Naive thymus-derived CD8-positive, alpha-beta T cell (primary cell): Measurements from ENCODE around the gene KIF27. TPM values are rescaled to one million over a fixed set of nuclear protein-coding genes. Genes with fewer than 3 reads are reported as not detected.
"Not testable (repeated sequence)": the region's sequence is repeated elsewhere in the genome, so short reads cannot be mapped to it uniquely, and the experiment has no call there.

Experiments
- ATAC-seq, 2 donors: fragments of 150-1000 bp; cut with Tn5 transposase in 1 of 2; sonication (Bioruptor Pico), chemical (Tn5 transposase) in 1 of 2; 1 replicate in 1 of 2; 2 replicates in 1 of 2; pipeline ENCODE4 v1.10.0; 2021; ENCODE audit warnings: mild to moderate bottlenecking in 2 of 2, moderate library complexity in 2 of 2
- POLR2A ChIA-PET: fragments of 350-600 bp; sonication (Branson Sonifier 250); formaldehyde crosslinking; loops from one replicate; lab custom pipeline; 2021; ENCODE audit warnings: antibody characterized with exemption; lab: Charles Lee
- DNase-seq, 10 donors: peaks; one replicate each; pipeline versions ENCODE4 v3.0.0 to v3.0.0-alpha.2; 2020 to 2022
- H3K27ac Mint-ChIP-seq, 10 donors: one replicate each; pipeline ENCODE4 v1.8.0; 2020 to 2022; ENCODE audit warnings: mild to moderate bottlenecking in 10 of 10, mixed read lengths in 10 of 10, moderate library complexity in 4 of 10, inconsistent platforms in 1 of 10
- H3K27me3 Mint-ChIP-seq, 5 donors: one replicate each; pipeline ENCODE4 v1.8.0; 2021 to 2022; ENCODE audit warnings: mixed read lengths in 5 of 5
- H3K36me3 Mint-ChIP-seq, 3 donors: one replicate each; pipeline ENCODE4 v1.8.0; 2020 to 2022; ENCODE audit warnings: mixed read lengths in 3 of 3, mild to moderate bottlenecking in 2 of 3, inconsistent platforms in 1 of 3
- H3K4me1 Mint-ChIP-seq, 4 donors: one replicate each; pipeline ENCODE4 v1.8.0; 2021 to 2022; ENCODE audit warnings: mixed read lengths in 4 of 4
- H3K4me3 Mint-ChIP-seq, 10 donors: one replicate each; pipeline ENCODE4 v1.8.0; 2020 to 2022; ENCODE audit warnings: mild to moderate bottlenecking in 10 of 10, mixed read lengths in 10 of 10, moderate library complexity in 6 of 10, inconsistent platforms in 1 of 10
- H3K9me3 Mint-ChIP-seq, 9 donors: one replicate each; pipeline ENCODE4 v1.8.0; 2020 to 2022; ENCODE audit warnings: mixed read lengths in 9 of 9, mild to moderate bottlenecking in 3 of 9, inconsistent platforms in 1 of 9, moderate library complexity in 1 of 9
- polyA plus RNA-seq, 3 donors: library from polyadenylated mRNA; unstranded; fragments of 300-500 nt; fragmentation: Illumina TruSeq; gene quantifications; one replicate each; pipeline ENCODE4 v1.2.3, GENCODE V29; 2021
- total RNA-seq, 8 experiments: library from RNA in 2 of 8; stranded (reverse) in 2 of 8; gene quantifications; one replicate each; pipeline ENCODE4 v1.2.3 and lab custom pipeline; 2021 to 2026

Gene KIF27
- total and polyA plus RNA-seq, 5 experiments from 2014 or later: 1.1 to 8.4 (median 2.1) TPM

- H3K4me3 Mint-ChIP-seq: peak overlapping the region; percentile 92 to 100 (median 97)
- POLR2A ChIA-PET: interaction anchor here (0.6 to 10.4 kb wide), 2 partner anchors 22 to 50 kb away, joined by 3 to 141 read pairs; partner anchors contain the start of genes HNRNPK and RMI1
- no peaks in the 10 kb centered on the region for H3K27me3 Mint-ChIP-seq
These were observed 35.9 kb upstream of the KIF27 start for GRCh38 chr9:83957248-83957513.

GRCh38 chr9:83956436-83957247 lies 35.4 kb upstream of the KIF27 start:
- peaks cover 10 to 22% (median 17%) of the 10 kb centered on the region in 4 donors for H3K4me1 Mint-ChIP-seq
- peak overlapping the region; percentile 92 to 99 (median 96) for H3K27ac Mint-ChIP-seq
- peak overlapping the region; percentile 92 to 100 (median 97) for H3K4me3 Mint-ChIP-seq
- ATAC-seq (peak; percentile 76 to 82), DNase-seq (peak; percentile 20 to 75 (median 50))
- H3K9me3 Mint-ChIP-seq: no peaks in the 10 kb centered on the region
- H3K36me3 Mint-ChIP-seq: peaks cover 0 to 10% (median 0%) of the 10 kb centered on the region in 3 donors
- H3K27me3 Mint-ChIP-seq: no peaks in the 10 kb centered on the region
- POLR2A ChIA-PET: interaction anchor here (0.6 to 10.4 kb wide), 3 partner anchors 11 to 51 kb away, joined by 3 to 141 read pairs (median 5); partner anchors contain the start of genes HNRNPK and RMI1

More at GRCh38 chr9:83957248-83957513, 35.9 kb upstream of the KIF27 start:
- peaks cover 10 to 22% (median 17%) of the 10 kb centered on the region in 4 donors for H3K4me1 Mint-ChIP-seq
- H3K9me3 Mint-ChIP-seq: no peaks in the 10 kb centered on the region
- H3K27ac Mint-ChIP-seq: peak overlapping the region; percentile 86 to 99 (median 95)
- H3K36me3 Mint-ChIP-seq: peaks cover 0 to 7% (median 0%) of the 10 kb centered on the region in 3 donors
- DNase-seq (no peak), ATAC-seq (peak in 1 of 2 donors; percentile 14)

DNA sequence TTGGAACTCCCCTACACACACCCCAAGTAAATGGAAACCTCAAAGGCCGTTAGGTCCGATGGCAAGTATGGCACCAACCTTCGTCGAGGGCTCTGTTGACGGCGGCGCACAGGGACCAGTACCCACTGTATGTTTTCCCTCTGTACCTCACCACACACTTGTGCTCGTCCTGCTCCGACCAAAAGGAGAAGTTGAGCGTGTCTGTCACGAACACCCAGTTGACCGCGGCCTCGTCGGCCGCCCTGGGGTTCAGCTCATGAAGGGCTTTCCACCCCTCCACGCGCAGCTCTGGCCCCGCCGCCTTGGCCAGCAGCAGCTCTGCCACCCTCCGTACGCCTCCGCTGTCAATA lies 34.8 kb upstream of the KIF27 start:
- Mint-ChIP-seq H3K27ac (peak overlapping the region; percentile 92 to 99 (median 96)), H3K4me3 (peak overlapping the region; percentile 92 to 100 (median 97)), H3K27me3 (no peaks in the 10 kb centered on the region), H3K4me1 (peaks cover 10 to 22% (median 17%) of the 10 kb centered on the region in 4 donors), H3K9me3 (no peaks in the 10 kb centered on the region), H3K36me3 (peaks cover 0 to 10% (median 0%) of the 10 kb centered on the region in 3 donors)
- peak in 4 of 10 donors; percentile 6 to 31 (median 15) for DNase-seq
- POLR2A ChIA-PET: interaction anchor here (0.6 to 10.4 kb wide), 3 partner anchors 12 to 23 kb away, joined by 3 to 141 read pairs (median 5); partner anchors contain the start of genes HNRNPK and RMI1
- ATAC-seq: peak; percentile 57 to 62

GRCh38 chr9:83948096-83948495 lies 26.9 kb upstream of the KIF27 start:
- ATAC-seq, H3K9me3 Mint-ChIP-seq, H3K4me1 Mint-ChIP-seq, H3K27ac Mint-ChIP-seq, H3K27me3 Mint-ChIP-seq, POLR2A ChIA-PET, H3K4me3 Mint-ChIP-seq, DNase-seq: not testable (repeated sequence)
- peaks cover 0 to 42% (median 17%) of the 10 kb centered on the region in 3 donors for H3K36me3 Mint-ChIP-seq

DNA sequence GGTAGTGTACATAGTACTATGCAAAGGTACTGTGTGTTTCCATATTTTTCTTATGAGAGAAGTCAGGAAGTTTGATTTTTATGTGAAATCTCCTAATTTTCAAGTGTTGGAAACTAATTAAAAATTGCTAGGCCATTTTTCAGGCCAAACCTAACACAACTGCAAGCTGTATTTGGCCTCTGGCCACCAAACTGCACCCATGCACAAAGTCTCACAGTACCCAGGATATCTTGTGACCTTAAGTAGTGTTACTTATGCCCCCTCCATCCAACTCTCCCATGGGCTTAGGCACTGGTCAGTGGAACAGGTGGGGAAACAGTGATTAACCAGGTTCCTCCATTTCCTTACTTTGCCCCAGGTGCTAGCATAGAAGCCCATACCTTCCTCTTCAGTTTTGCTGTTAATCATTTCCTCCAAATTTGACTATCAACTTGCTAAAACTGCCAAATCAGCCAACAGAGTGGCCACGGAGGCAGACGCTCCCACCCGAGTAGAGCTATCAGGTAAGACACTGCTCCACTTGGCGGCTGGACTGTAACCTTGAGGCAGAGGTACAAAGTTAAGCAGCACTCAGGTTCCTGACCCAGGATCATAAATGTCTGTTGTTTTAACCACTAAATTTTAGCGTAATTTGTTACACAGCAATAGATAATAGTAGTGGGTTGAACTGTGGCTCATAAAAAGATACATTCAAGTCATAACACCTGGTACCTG lies 19.5 kb upstream of the KIF27 start:
- peaks cover 0 to 59% (median 23%) of the 10 kb centered on the region in 3 donors for H3K36me3 Mint-ChIP-seq
- no peaks in the 10 kb centered on the region for H3K9me3 Mint-ChIP-seq
- no peak for DNase-seq
- ATAC-seq: no peak
- H3K27ac Mint-ChIP-seq: peak overlapping the region in 1 of 10 donors; percentile 9
- POLR2A ChIA-PET: no interaction called here
- no peaks in the 10 kb centered on the region for H3K27me3 Mint-ChIP-seq
- no peak overlapping the region for H3K4me3 Mint-ChIP-seq
- peaks cover 0 to 5% (median 2%) of the 10 kb centered on the region in 4 donors for H3K4me1 Mint-ChIP-seq

- POLR2A ChIA-PET: no interaction called here
- no peak overlapping the region for H3K27ac Mint-ChIP-seq
- ATAC-seq (peak; percentile 66 to 76), DNase-seq (peak in 7 of 10 donors; percentile 29 to 73 (median 42))
- H3K4me3 Mint-ChIP-seq: no peak overlapping the region
- H3K27me3 Mint-ChIP-seq: no peaks in the 10 kb centered on the region
- H3K36me3 Mint-ChIP-seq: peaks cover 0 to 41% (median 14%) of the 10 kb centered on the region in 3 donors
- no peaks in the 10 kb centered on the region for H3K9me3 Mint-ChIP-seq
- peaks cover 0 to 5% (median 2%) of the 10 kb centered on the region in 4 donors for H3K4me1 Mint-ChIP-seq
These were observed 16.7 kb upstream of the KIF27 start for GRCh38 chr9:83937861-83938455.

- Mint-ChIP-seq H3K36me3 (peaks cover 0 to 26% (median 6%) of the 10 kb centered on the region in 3 donors), H3K4me3 (no peak overlapping the region), H3K27me3 (no peaks in the 10 kb centered on the region), H3K4me1 (peaks cover 3 to 10% (median 7%) of the 10 kb centered on the region in 4 donors), H3K27ac (no peak overlapping the region), H3K9me3 (no peaks in the 10 kb centered on the region)
- no peak for DNase-seq
- ATAC-seq: no peak
- POLR2A ChIA-PET: no interaction called here
These were observed 15.3 kb upstream of the KIF27 start for GRCh38 chr9:83936523-83936922.

DNA sequence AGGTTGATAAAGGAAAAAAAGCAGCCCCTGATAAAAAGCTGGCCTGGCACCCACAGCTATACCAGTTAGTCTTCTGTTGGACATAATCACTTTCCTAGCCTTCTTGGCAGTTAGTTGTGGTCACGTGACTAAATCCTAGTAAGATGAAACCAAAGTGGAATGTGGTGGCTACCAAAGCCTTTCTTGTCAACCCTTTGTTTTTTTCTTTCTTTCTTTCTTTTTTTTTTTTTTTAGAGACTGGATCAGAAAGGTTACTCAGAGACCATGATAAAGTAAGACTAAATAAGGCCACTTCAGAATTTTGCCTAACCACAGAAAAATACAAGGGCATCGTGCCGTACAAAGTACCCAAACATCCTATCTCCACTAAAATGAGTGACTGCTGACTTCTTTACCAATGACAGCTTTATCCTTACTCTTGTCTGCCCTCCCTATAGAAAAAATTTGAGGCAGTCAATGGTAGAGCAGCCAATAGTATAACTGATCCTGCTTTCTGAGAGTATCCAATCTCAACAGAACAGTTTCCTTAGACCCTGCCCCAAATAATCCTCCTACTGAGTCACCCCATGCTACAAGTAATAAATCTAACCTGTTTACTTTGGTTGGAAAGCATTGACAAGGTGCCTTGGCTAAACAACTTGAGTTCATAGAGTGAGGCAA lies 14.2 kb upstream of the KIF27 start:
- Mint-ChIP-seq H3K36me3 (peaks cover 0 to 17% (median 3%) of the 10 kb centered on the region in 3 donors), H3K27ac (no peak overlapping the region), H3K4me1 (peaks cover 3 to 9% (median 7%) of the 10 kb centered on the region in 4 donors), H3K27me3 (no peaks in the 10 kb centered on the region), H3K9me3 (no peaks in the 10 kb centered on the region), H3K4me3 (no peak overlapping the region)
- DNase-seq (no peak), ATAC-seq (no peak)
- POLR2A ChIA-PET: no interaction called here

- Mint-ChIP-seq H3K4me1 (peaks cover 3 to 9% (median 7%) of the 10 kb centered on the region in 4 donors), H3K9me3 (no peaks in the 10 kb centered on the region), H3K27me3 (no peaks in the 10 kb centered on the region), H3K27ac (no peak overlapping the region), H3K4me3 (no peak overlapping the region), H3K36me3 (peaks cover 0 to 17% (median 3%) of the 10 kb centered on the region in 3 donors)
- no peak for ATAC-seq
- POLR2A ChIA-PET: no interaction called here
- no peak for DNase-seq
These were observed 13.5 kb upstream of the KIF27 start for GRCh38 chr9:83934569-83935275.

DNA sequence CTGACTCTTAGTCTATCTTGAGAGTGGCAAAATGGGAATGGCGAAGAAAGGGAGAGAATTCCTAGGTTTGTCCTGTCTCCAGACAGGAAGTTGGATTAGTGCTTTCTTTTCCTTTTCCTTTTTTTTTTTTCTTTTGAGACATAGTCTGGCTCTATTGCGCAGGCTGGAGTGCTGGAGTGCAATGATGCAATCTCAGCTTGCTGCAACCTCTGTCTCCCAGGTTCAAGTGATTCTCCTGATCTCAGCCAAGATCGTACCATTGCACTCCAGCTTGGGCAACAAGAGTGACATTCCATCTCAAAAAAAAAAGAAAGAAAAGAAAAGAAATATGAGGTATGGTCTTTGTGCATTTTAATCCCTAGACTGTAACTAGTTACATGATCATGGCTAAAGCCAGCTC lies 12.6 kb upstream of the KIF27 start:
- Mint-ChIP-seq H3K36me3 (peaks cover 0 to 9% (median 0%) of the 10 kb centered on the region in 3 donors), H3K27me3 (no peaks in the 10 kb centered on the region), H3K27ac (no peak overlapping the region), H3K4me1 (peaks cover 3 to 9% (median 7%) of the 10 kb centered on the region in 4 donors), H3K9me3 (no peaks in the 10 kb centered on the region), H3K4me3 (no peak overlapping the region)
- no peak for ATAC-seq
- no peak for DNase-seq
- POLR2A ChIA-PET: no interaction called here

DNA sequence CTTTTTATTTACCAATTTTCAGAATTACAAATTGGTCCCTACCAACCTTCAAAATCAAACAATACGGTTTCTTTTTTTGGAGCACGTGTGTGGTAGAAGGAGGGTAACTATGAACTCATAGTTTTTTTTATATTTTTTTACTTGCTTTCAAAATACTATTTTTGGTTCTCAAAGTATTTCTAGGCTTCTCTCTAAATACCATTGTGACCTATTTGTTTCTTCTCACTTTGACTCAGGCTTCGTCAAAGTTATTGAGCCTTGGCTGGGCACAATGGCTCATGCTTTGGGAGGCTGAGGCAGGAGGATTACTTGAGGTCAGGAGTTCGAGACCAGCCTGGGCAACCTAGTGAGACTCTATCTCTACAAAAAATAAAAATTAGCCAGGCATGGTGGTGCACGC lies 11.6 kb upstream of the KIF27 start:
- Mint-ChIP-seq H3K36me3 (peaks cover 0 to 2% (median 0%) of the 10 kb centered on the region in 3 donors), H3K4me3 (no peak overlapping the region), H3K27me3 (no peaks in the 10 kb centered on the region), H3K27ac (no peak overlapping the region), H3K9me3 (no peaks in the 10 kb centered on the region), H3K4me1 (peaks cover 2 to 9% (median 7%) of the 10 kb centered on the region in 4 donors)
- ATAC-seq (no peak), DNase-seq (no peak)
- POLR2A ChIA-PET: no interaction called here
